Neural cell (in vitro differentiated cells): ENCODE measurements around the gene ZBTB7C. TPM values are rescaled to one million over a fixed set of nuclear protein-coding genes. Genes with fewer than 3 reads are reported as not detected.

Experiments
- H2AFZ ChIP-seq: fragments of 200-600, 300-800 bp; sonication (generic), shearing (Covaris generic); 2 replicates; pipeline ENCODE4 v1.6.0; 2014; ENCODE audit warnings: low read depth, mild to moderate bottlenecking, antibody characterized with exemption, low read length, moderate library complexity
- H3F3A ChIP-seq: fragments of 200-600 bp; shearing (Covaris generic); 2 replicates; pipeline ENCODE4 v1.6.1; 2016; ENCODE audit warnings: mild to moderate bottlenecking, moderate library complexity, mixed read lengths, antibody characterized with exemption, low read length; ENCODE audit not compliant: insufficient read depth, poor library complexity, severe bottlenecking
- H3K27ac ChIP-seq: fragments of 200-600, 300-800 bp; sonication (generic), shearing (Covaris generic); 2 replicates; pipeline ENCODE4 v1.5.1; 2014; ENCODE audit warnings: mild to moderate bottlenecking, low read length, moderate library complexity
- H3K27me3 ChIP-seq: fragments of 300-800, 200-600 bp; sonication (generic), shearing (Covaris generic); 2 replicates; pipeline ENCODE4 v1.6.0; 2014; ENCODE audit warnings: mild to moderate bottlenecking, low read depth, low read length, moderate library complexity; ENCODE audit not compliant: insufficient read depth
- H3K36me3 ChIP-seq: fragments of 300-800, 200-600 bp; sonication (generic), shearing (Covaris generic); 2 replicates; pipeline ENCODE4 v1.5.1; 2014; ENCODE audit warnings: mild to moderate bottlenecking, antibody characterized with exemption, low read length, moderate library complexity; ENCODE audit not compliant: insufficient read depth
- H3K4me2 ChIP-seq: fragments of 300-800, 200-600 bp; sonication (generic), shearing (Covaris generic); 2 replicates; pipeline ENCODE4 v1.6.0; 2014; ENCODE audit warnings: mild to moderate bottlenecking, low read length
- H3K4me3 ChIP-seq: fragments of 300-800, 200-600 bp; sonication (generic), shearing (Covaris generic); 2 replicates; pipeline ENCODE4 v1.5.1; 2014; ENCODE audit warnings: mild to moderate bottlenecking, low read length, moderate library complexity
- H3K79me2 ChIP-seq: fragments of 200-600 bp; shearing (Covaris generic); replicated peaks from 2 replicates; pipeline ENCODE4 v1.6.0; 2014; ENCODE audit warnings: mild to moderate bottlenecking, low read length, moderate library complexity; ENCODE audit not compliant: insufficient read depth
- H3K9ac ChIP-seq: fragments of 300-800, 200-600 bp; sonication (generic), shearing (Covaris generic); 2 replicates; pipeline ENCODE4 v1.6.1; 2016; ENCODE audit warnings: mild to moderate bottlenecking, low read length, mixed read lengths
- H3K9me2 ChIP-seq: fragments of 200-600 bp; shearing (Covaris generic); 2 replicates; pipeline ENCODE4 v1.6.1; 2016; ENCODE audit warnings: mild to moderate bottlenecking, low read length, mixed read lengths; ENCODE audit not compliant: insufficient read depth
- H3K9me3 ChIP-seq: fragments of 200-600, 300-800 bp; sonication (generic), shearing (Covaris generic); 2 replicates; pipeline ENCODE4 v1.6.1; 2016; ENCODE audit warnings: mild to moderate bottlenecking, mixed run types, low read length, moderate library complexity, mixed read lengths
- H4K20me1 ChIP-seq: fragments of 200-600 bp; shearing (Covaris generic); 2 replicates; pipeline ENCODE4 v1.6.1; 2016; ENCODE audit warnings: mild to moderate bottlenecking, mixed run types; ENCODE audit not compliant: insufficient read depth
- EP300 ChIP-seq: fragments of 450-650 bp; conservative IDR thresholded peaks from 2 replicates; pipeline ENCODE4 v1.6.1; 2014; ENCODE audit warnings: antibody characterized with exemption, mild to moderate bottlenecking, moderate library complexity; ENCODE audit not compliant: poor library complexity, severe bottlenecking
- EZH2 ChIP-seq: fragments of 200-600, 300-800 bp; shearing (Covaris generic), sonication (generic); IDR thresholded peaks from 2 replicates; pipeline ENCODE4 v1.6.1; 2014; ENCODE audit warnings: antibody characterized with exemption, low read length, borderline replicate concordance, mild to moderate bottlenecking; ENCODE audit not compliant: insufficient read depth, poor library complexity, severe bottlenecking
- MXI1 ChIP-seq: fragments of 450-650 bp; conservative IDR thresholded peaks from 2 replicates; pipeline ENCODE4 v1.6.1; 2014; ENCODE audit warnings: antibody characterized with exemption, mild to moderate bottlenecking; ENCODE audit not compliant: poor library complexity, severe bottlenecking
- POLR2AphosphoS5 ChIP-seq: IDR thresholded peaks from 2 replicates; pipeline ENCODE4 v1.6.1; 2012
- RAD21 ChIP-seq: fragments of 450-650 bp; conservative IDR thresholded peaks from 2 replicates; pipeline ENCODE4 v1.6.1; 2014; ENCODE audit warnings: antibody characterized with exemption, mild to moderate bottlenecking, moderate library complexity
- SMC3 ChIP-seq: fragments of 450-650 bp; conservative IDR thresholded peaks from 2 replicates; pipeline ENCODE4 v1.6.1; 2014; ENCODE audit warnings: antibody characterized with exemption, mild to moderate bottlenecking, moderate library complexity; ENCODE audit not compliant: poor library complexity
- TAF1 ChIP-seq: IDR thresholded peaks from 2 replicates; pipeline ENCODE4 v1.6.1; 2012; ENCODE audit warnings: low read depth
- polyA plus RNA-seq: library from polyadenylated mRNA; depleted of rRNA; stranded (reverse); fragments of >200 nt; gene quantifications from 2 replicates; pipeline ENCODE4 v1.2.3, GENCODE V29; 2014
- TF ChIP-seq, protein P1 (sequence below): fragments of 450-650 bp; IDR thresholded peaks from 2 replicates; pipeline ENCODE4 v1.5.1; 2014; ENCODE audit warnings: antibody characterized with exemption, mild to moderate bottlenecking, moderate library complexity; ENCODE audit not compliant: poor library complexity, severe bottlenecking
- TF ChIP-seq, protein P2 (sequence below): IDR thresholded peaks from 2 replicates; pipeline ENCODE4 v1.6.1; 2012; ENCODE audit warnings: borderline replicate concordance

The ZBTB7C gene
- polyA plus RNA-seq, 1 donor from 2014 or later, result 2.4 TPM

DNA sequence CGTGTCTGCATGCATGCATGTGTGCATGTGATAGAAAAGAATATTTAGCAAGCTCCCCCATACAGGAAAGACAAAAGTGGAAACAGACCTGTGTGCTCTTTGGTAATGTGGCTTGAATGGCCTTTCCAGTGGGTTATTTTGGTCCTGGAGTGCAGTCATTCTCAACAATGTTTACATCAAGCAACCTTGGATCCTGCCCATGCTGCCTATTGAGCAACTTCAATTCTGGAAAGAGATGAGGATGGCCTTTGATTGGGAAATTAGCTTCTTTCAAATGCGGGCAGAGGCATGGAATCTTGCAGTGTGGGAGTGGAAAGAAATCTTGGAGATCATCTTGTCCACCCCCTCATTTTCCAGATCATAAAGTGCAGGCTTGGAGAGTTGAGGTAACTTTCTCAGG lies 391.5 kb downstream of the ZBTB7C start:
- Histone ChIP-seq H3K27me3 (no peaks in the 10 kb centered on the region), H3F3A (no peaks in the 10 kb centered on the region), H3K9me2 (no peaks in the 10 kb centered on the region), H3K9me3 (no peaks in the 10 kb centered on the region), H3K36me3 (no peaks in the 10 kb centered on the region), H3K4me3 (no peak overlapping the region), H3K9ac (no peak overlapping the region), H3K4me2 (no peak overlapping the region), H3K79me2 (no peaks in the 10 kb centered on the region), H2AFZ (no peak overlapping the region), H4K20me1 (no peaks in the 10 kb centered on the region), H3K27ac (no peak overlapping the region)
- no peak for TF ChIP-seq POLR2AphosphoS5
- TF ChIP-seq RAD21, result no peak
- TF ChIP-seq, protein P1, sequence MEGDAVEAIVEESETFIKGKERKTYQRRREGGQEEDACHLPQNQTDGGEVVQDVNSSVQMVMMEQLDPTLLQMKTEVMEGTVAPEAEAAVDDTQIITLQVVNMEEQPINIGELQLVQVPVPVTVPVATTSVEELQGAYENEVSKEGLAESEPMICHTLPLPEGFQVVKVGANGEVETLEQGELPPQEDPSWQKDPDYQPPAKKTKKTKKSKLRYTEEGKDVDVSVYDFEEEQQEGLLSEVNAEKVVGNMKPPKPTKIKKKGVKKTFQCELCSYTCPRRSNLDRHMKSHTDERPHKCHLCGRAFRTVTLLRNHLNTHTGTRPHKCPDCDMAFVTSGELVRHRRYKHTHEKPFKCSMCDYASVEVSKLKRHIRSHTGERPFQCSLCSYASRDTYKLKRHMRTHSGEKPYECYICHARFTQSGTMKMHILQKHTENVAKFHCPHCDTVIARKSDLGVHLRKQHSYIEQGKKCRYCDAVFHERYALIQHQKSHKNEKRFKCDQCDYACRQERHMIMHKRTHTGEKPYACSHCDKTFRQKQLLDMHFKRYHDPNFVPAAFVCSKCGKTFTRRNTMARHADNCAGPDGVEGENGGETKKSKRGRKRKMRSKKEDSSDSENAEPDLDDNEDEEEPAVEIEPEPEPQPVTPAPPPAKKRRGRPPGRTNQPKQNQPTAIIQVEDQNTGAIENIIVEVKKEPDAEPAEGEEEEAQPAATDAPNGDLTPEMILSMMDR, result no peak
- TF ChIP-seq, protein P2, sequence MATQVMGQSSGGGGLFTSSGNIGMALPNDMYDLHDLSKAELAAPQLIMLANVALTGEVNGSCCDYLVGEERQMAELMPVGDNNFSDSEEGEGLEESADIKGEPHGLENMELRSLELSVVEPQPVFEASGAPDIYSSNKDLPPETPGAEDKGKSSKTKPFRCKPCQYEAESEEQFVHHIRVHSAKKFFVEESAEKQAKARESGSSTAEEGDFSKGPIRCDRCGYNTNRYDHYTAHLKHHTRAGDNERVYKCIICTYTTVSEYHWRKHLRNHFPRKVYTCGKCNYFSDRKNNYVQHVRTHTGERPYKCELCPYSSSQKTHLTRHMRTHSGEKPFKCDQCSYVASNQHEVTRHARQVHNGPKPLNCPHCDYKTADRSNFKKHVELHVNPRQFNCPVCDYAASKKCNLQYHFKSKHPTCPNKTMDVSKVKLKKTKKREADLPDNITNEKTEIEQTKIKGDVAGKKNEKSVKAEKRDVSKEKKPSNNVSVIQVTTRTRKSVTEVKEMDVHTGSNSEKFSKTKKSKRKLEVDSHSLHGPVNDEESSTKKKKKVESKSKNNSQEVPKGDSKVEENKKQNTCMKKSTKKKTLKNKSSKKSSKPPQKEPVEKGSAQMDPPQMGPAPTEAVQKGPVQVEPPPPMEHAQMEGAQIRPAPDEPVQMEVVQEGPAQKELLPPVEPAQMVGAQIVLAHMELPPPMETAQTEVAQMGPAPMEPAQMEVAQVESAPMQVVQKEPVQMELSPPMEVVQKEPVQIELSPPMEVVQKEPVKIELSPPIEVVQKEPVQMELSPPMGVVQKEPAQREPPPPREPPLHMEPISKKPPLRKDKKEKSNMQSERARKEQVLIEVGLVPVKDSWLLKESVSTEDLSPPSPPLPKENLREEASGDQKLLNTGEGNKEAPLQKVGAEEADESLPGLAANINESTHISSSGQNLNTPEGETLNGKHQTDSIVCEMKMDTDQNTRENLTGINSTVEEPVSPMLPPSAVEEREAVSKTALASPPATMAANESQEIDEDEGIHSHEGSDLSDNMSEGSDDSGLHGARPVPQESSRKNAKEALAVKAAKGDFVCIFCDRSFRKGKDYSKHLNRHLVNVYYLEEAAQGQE, result no peak
- no peak for TF ChIP-seq EZH2
- no peak for TF ChIP-seq MXI1
- no peak for TF ChIP-seq SMC3
- no peak for TF ChIP-seq TAF1
- TF ChIP-seq EP300, result no peak

DNA sequence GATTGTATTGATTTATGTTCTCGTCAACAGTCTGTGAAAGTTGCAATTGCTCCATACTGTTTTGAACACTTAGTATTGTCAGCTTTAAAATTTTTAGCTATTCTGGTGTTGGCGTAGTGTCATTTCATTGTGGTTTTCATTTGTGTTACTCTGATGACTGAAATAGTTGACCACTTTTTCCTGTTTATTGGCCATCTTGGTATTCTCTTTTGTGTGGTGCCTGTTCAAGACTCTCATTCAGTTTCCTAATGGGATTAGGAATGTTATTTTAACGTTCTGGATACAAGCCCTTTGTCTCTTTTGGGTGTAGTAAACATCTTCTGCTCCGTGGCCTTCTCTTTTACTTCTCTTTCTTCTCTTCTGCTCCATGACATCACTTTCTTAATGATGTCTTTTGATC lies 396.0 kb downstream of the ZBTB7C start:
- Histone ChIP-seq H3K9me3 (no peaks in the 10 kb centered on the region), H3K27me3 (no peaks in the 10 kb centered on the region), H3K4me2 (no peak overlapping the region), H2AFZ (no peak overlapping the region), H3K36me3 (no peaks in the 10 kb centered on the region), H3K79me2 (no peaks in the 10 kb centered on the region), H3K9ac (no peak overlapping the region), H4K20me1 (no peaks in the 10 kb centered on the region), H3F3A (no peaks in the 10 kb centered on the region), H3K9me2 (no peaks in the 10 kb centered on the region), H3K4me3 (no peak overlapping the region), H3K27ac (no peak overlapping the region)
- TF ChIP-seq, protein P1, result no peak
